NCI-H1694 (cell line): ENCODE measurements around the gene TNNT1.
"Not testable (repeated sequence)": the region's sequence is repeated elsewhere in the genome, so short reads cannot be mapped to it uniquely, and the experiment has no call there.

ENCODE experiments used
- DNase-seq: peaks from one replicate; lab custom pipeline; 2025; lab: John Stamatoyannopoulos, UW

Gene TNNT1, protein sequence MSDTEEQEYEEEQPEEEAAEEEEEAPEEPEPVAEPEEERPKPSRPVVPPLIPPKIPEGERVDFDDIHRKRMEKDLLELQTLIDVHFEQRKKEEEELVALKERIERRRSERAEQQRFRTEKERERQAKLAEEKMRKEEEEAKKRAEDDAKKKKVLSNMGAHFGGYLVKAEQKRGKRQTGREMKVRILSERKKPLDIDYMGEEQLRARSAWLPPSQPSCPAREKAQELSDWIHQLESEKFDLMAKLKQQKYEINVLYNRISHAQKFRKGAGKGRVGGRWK

DNA sequence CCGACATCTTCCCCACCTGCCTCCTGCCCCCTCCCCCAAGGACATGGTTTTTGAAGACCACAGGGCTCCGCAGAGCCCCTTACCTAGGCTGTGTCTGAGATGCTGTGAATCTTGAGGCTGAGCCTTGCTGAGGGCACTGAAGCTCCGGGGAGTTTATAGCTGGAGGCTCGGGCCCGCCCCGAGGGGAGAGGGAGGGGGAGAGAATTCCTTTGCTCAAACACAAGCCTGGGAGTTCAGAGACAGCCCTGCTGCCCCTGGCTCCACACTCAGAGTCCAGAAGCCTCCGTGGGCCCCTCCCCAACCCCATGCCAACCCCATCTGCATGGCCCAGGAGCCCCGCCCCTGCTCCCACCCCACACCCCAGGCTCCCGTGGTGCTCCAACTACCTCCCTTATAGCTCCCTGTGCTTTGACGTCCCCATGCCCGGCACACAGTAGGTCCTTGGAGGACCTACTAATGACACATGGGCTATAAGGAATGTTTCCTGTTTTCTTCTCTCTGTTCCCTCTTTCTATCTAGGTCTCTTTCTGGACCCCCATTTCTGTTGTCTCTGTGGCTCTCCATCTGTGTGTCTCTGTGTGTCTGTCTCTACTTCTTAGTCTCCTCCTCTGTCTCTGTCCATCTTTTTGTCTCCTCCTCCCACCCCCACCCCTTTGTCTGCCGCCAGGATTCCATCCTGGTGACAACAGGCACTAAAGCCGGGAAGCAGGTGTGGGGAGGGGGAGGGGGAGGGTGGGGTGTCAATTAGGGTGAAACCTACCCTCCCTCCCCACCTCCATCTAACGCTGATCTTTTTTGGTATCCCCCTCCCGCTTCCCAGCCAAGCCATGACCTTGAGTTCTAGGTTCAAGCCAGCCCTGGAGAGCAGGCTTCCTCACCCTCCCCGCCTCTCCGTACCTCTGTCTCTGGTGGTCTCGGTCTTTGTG is at the start of gene TNNT1:
Gene TNNT1, minus strand, starts transcription at position 129 of the 926 bp plus-strand sequence. CDS start 2,049 bp downstream, outside the sequence.
- DNase-seq: no peak

- no peak for DNase-seq
Measured at GRCh38 chr19:55198651-55199050, 49.6 kb upstream of the TNNT1 start.

GRCh38 chr19:55197528-55197927 is 48.5 kb upstream of the TNNT1 start:
- no peak for DNase-seq

- DNase-seq: no peak
Measured at GRCh38 chr19:55196803-55197202, 47.8 kb upstream of the TNNT1 start.

GRCh38 chr19:55193481-55193880 is 44.5 kb upstream of the TNNT1 start:
- no peak for DNase-seq

GRCh38 chr19:55189403-55189835 is 40.4 kb upstream of the TNNT1 start:
- no peak for DNase-seq

GRCh38 chr19:55188625-55189024 is 39.6 kb upstream of the TNNT1 start:
- DNase-seq: no peak

GRCh38 chr19:55186080-55186479 is 37.1 kb upstream of the TNNT1 start:
- DNase-seq: no peak

DNA sequence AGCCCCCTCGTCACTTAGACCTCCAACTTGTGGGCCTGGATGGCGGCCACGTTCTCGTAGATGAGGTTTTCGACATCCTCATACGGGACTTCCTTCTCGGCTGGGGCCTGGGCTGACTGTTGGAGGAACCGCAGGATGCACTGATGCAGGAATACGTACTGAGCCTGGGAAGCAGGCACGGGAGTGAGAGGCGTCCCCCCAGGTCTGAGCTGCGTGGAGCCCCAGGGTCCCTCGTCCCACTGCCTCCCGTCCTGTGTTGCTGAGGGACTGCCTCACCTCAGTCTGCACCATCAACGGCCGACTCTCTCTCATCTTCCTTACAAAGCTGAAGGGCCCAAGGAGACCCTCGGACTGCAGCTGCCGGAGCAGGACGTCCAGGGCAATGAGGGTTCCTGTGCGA is 32.7 kb upstream of the TNNT1 start:
- no peak for DNase-seq

DNA sequence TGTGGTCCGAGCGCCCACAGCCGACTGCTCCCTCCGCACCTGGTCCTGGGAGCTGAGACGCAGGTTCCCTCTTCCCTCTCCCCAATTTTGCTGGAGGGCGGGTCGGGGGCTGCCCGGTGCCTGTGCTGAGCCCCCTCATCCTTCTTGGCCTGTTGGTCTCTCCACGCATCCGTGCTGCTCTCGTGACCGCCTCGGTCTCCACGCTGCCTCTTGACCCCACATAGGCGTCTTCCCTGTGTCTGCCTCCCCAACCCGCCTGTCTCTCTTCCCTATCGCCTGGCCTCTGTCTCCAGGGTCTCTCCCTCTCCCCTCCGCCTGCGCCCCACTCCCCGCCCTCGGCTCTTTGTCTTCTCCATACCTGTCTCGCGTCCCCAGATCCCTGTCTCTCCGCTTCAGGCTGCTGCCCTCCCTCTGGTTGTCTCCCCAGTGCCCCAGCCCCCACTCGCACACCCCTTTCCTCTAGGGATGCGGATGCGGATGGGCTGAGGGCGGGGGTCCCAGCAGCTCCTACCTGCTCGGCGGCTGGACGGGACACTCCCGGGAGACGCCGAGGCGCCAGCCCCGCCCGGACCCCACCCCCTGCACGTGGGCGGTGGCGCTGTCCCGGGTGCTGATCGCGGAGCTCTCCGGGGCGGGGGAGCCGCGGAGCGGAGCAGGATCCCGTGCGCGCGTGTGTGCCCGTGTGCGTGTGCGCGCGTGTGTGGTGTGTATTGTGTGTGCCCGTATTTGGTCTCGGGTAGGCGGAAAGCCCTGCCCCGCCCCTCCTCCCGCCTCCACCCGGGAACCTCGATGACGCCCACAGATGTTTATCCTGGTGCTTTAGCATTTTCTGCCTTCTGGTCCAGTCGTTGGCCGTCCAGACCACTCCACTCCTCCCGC is 30.8 kb upstream of the TNNT1 start, which contains the start of gene SYT5:
Gene SYT5, minus strand, starts transcription at position 684 of the 879 bp plus-strand sequence. CDS start 1,248 bp downstream, outside the sequence.
- DNase-seq: no peak

DNA sequence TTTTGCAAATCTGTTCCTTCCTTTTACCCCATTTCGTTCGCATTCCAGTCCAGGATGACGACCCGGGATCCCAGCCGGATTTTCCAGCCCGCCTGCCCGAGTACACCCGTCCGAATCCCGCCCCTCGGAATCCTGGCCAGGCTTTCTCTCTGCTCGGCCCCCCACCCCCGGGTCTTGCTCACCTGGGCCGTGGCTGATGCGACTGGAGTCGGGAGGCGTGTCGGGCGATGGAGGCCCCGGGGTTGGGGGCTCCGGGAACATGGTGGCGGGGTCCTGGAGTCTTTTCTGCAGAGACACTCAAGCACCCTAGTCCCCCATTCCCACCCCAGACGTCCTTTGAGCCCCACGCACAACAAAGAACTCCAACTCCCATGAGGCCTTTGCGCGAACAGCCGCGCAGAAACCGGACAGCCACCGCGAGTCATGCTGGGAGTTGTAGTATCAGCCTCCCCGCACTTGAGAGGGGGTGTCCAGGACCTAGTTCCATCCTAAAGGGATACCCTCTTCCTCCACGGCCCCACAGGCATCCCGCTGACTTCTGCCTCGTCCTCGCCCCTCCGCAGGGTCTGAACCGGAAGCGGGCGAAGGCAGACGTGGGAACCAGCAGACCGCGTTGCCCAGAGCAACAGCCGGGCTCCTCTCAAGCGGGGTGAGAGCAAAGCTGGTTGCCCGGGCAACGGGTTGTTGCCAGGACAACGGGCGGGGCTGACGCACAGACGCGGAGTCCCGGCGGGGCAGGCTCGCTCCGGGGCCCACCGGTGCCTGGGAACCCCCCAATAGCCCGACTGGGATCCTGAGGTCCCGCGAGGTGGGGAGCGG is 30.0 kb upstream of the TNNT1 start:
- DNase-seq: peak; percentile 88

GRCh38 chr19:55176076-55176475 is 27.1 kb upstream of the TNNT1 start:
- no peak for DNase-seq

DNA sequence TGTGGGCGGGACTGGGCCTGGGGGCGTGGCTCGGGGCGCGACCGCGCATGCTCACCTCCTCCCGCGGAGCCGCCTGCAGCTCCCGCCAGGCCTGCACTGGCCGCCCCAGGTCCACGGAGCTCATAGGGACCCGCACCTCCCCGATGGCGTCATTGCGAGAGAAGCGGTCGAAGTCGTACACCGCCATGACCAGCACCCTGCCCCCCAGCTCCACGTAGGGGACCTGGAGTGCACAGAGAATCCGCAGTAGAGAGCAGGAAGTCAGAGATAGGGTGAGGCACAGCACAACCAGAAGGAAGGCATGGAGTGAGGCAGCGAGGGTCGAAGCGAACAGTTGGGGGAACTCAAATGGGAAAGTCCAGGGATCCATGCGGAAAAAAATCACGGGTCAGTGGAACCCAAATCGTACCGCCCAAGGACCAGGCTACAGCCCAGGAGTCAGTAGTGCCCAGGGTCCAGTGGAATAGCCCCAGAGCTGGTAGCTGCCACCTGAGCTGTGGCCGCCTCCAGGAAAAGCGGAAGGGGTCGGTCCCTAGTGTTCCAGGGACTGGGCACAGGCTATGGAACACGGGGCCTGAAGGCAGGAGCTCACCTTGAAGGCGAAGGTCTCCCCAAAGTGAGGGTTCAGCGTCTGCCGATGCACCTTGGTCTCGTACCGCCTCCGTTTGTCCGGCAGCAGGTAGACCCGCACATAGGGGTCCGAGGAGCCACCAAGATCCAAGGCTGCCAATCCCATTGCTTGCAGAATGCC is 26.3 kb upstream of the TNNT1 start:
- no peak for DNase-seq

DNA sequence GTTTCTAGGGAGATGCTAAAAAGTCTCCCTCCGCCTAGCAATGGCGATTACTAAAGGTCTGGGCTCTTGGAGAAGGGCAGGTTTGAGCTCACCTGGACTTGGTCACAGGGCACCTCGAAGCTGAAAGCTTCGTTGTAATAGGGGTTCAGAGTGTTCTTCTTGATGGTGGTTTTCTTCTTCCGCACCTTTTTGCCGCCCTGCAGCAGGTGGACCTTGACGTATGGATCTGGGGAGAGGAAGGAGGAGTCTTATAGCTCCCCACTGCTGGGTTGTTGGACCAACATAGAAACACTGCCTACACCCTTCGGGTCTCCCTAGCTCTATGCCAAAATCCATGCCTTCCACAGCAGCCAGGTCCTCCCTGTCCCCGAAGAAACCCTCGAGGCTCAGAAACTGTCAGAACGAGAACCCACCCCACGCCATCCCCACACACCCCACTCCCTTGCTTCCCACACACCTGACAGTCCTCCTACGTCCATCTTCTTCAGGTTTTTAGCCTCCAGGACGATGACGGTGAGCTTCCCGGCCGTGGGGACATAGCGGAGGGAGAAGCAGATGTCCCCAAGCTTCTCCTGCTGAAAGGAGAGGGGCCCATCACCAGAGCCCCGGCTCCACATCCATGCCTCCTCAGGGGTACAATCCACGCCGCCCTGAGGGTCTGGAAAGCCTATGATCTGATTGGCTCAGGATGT is 25.6 kb upstream of the TNNT1 start:
- no peak for DNase-seq

DNA sequence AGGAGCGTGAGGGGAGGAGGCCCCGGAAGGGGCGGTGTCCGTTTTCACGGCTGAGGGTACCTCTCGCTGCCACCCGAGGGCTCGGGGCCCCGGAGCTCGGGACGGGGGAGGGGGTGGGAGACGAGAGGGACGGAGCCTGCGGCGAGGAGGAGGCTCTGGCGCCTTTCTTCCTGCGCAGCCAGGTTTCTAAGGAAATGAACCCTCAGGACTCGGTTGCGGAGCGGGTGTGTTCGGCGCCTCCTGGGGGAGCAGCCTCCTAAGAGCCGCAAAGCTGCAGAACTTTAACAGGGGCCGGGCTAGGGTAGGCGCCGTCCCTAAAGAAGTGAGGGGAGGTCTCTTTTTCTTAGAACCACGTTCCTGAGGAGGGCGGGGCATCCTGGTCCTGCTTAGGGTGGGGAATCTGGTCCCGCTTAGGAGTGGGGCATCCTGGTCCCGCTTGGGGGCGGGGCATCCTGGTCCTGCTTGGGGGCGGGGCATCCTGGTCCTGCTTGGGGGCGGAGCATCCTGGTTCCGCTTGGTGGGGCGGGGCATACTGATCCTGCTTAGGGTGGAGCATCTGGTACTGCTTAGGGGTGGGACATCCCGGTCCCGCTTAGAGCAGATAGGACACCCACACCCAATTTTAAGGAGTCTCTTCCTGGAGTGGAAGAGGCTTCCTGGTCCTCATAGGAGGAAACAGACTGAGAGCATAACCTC is 24.9 kb upstream of the TNNT1 start:
- peak; percentile 31 for DNase-seq

DNA sequence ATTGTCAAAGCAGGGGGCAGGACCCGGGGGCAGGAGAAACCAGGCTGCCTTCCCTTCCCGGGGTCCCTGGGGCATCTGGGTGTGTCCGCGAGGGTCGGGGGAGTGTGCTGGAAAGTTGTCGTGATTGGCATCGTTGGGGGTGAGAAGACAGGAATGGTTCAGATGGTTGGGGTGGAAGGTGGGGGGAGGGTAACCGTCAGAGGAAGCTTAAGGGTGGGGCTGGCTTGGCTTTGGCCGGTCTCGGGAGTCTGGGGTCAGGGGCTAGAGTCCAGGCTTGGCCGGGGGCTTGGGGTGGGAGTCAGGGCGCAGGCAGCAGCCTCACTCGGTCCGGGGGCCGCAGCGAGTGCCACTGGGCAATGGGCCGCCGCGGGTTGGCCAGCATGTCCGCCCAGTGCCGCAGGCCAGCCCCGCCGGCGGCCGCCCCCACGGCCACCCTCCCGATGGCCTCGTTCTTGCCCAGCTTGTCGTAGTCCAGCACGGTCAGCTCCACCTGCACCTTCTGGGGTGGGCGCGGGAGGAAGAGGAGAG is 24.2 kb upstream of the TNNT1 start:
- no peak for DNase-seq

GRCh38 chr19:55172741-55173140 is 23.7 kb upstream of the TNNT1 start:
- DNase-seq: no peak

DNA sequence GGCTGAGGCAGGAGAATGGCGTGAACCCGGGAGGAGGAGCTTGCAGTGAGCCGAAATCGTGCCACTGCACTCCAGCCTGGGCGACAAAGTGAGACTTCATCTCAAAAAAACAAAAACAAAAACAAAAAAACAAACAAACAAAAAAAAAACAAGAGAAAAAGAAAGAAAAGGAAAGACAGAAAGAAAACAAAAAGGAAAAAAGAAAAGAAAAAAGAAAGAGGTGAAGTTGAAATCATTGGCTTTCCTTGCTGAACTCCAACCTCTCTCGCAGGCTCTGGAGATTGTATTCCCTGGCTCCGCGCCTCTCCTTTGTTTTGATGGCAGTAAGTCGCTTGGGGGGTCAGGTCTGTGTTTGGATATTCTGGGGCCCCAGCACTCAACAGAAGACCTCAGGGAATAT is 23.3 kb upstream of the TNNT1 start:
- not testable (repeated sequence) for DNase-seq

DNA sequence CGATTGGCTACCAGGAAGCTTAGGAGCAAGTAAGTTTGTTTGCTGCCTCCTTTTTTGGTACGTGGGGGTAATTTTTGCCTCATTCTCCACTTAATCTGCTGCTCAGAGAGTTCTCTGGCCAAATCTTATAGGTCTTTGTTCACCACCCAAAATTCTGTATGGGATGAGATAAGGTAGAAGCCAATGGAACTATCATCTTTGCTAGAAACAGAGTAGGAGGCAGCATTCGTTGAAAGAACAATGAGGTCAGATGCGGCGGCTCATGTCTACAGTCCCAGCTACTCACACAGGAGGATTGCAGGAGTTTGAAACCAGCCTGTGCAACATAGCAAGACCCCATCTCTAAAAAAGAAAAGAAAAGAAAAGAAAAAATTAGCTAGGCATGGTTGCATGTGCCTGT is 22.4 kb upstream of the TNNT1 start:
- DNase-seq: no peak
